Neural cell (in vitro differentiated cells): ENCODE data around the gene LPGAT1.

Experiments used
- CTCF ChIP-seq: fragments of 450-650 bp; IDR thresholded peaks from 2 replicates; pipeline ENCODE4 v1.5.1; 2014; ENCODE audit warnings: antibody characterized with exemption, mild to moderate bottlenecking, moderate library complexity; ENCODE audit not compliant: poor library complexity, severe bottlenecking
- EP300 ChIP-seq: fragments of 450-650 bp; conservative IDR thresholded peaks from 2 replicates; pipeline ENCODE4 v1.6.1; 2014; ENCODE audit warnings: antibody characterized with exemption, mild to moderate bottlenecking, moderate library complexity; ENCODE audit not compliant: poor library complexity, severe bottlenecking
- EZH2 ChIP-seq: fragments of 200-600, 300-800 bp; shearing (Covaris generic), sonication (generic); IDR thresholded peaks from 2 replicates; pipeline ENCODE4 v1.6.1; 2014; ENCODE audit warnings: antibody characterized with exemption, low read length, borderline replicate concordance, mild to moderate bottlenecking; ENCODE audit not compliant: insufficient read depth, poor library complexity, severe bottlenecking
- POLR2AphosphoS5 ChIP-seq: IDR thresholded peaks from 2 replicates; pipeline ENCODE4 v1.6.1; 2012
- RAD21 ChIP-seq: fragments of 450-650 bp; conservative IDR thresholded peaks from 2 replicates; pipeline ENCODE4 v1.6.1; 2014; ENCODE audit warnings: antibody characterized with exemption, mild to moderate bottlenecking, moderate library complexity
- SMC3 ChIP-seq: fragments of 450-650 bp; conservative IDR thresholded peaks from 2 replicates; pipeline ENCODE4 v1.6.1; 2014; ENCODE audit warnings: antibody characterized with exemption, mild to moderate bottlenecking, moderate library complexity; ENCODE audit not compliant: poor library complexity

- no peak for TF ChIP-seq EZH2
- no peak for TF ChIP-seq CTCF
- TF ChIP-seq SMC3 = no peak
- no peak for TF ChIP-seq POLR2AphosphoS5
- TF ChIP-seq EP300 = no peak
- TF ChIP-seq RAD21 = no peak
Observed at GRCh38 chr1:211741788-211742187, 88.8 kb downstream of the LPGAT1 start.
